ENCODE measurements around the gene CNOT2.

GRCh38 chr12:70367258-70368141, 124.3 kb downstream of the CNOT2 start:
- TF ChIP-seq CTCF (IDR thresholded peaks at IDR 0.05): no peak
- no peak for TF ChIP-seq POLR2A (IDR thresholded peaks at IDR 0.05)

Data from heart left ventricle (tissue), 13 donors.